SK-N-SH (cell line): ENCODE results near the gene ATG3.

Experiments
- FOXJ3 ChIP-seq: sonication (generic); formaldehyde crosslinking; IDR thresholded peaks from 2 replicates; pipeline ENCODE4 v1.5.1; 2020; ENCODE audit warnings: mild to moderate bottlenecking, missing genetic modification reagents
- NFIC ChIP-seq: IDR thresholded peaks from 2 replicates; pipeline ENCODE4 v1.4.0; 2012; ENCODE audit warnings: borderline replicate concordance
- RCOR1 ChIP-seq: fragments of 150-350 bp; IDR thresholded peaks from 2 replicates; pipeline ENCODE4 v1.6.1; 2017; ENCODE audit warnings: antibody characterized with exemption, low read length
- SIN3A ChIP-seq: IDR thresholded peaks from 2 replicates; pipeline ENCODE4 v1.6.1; 2012; ENCODE audit warnings: low read depth, mild to moderate bottlenecking, low read length, moderate library complexity, borderline replicate concordance
- TF ChIP-seq, protein P1 (sequence below): fragments of 200-600 bp; sonication (generic); IDR thresholded peaks from 2 replicates; pipeline ENCODE4 v1.6.1; 2017; ENCODE audit warnings: antibody characterized with exemption, mild to moderate bottlenecking, moderate library complexity
- TF ChIP-seq, protein P2 (sequence below): fragments of 150-350 bp; IDR thresholded peaks from 2 replicates; pipeline ENCODE4 v1.6.1; 2017; ENCODE audit warnings: antibody characterized with exemption, low read length, low read depth, borderline replicate concordance
- TF ChIP-seq, protein P3 (sequence below): IDR thresholded peaks from 2 replicates; pipeline ENCODE4 v1.4.0; 2012; ENCODE audit warnings: low read depth

DNA sequence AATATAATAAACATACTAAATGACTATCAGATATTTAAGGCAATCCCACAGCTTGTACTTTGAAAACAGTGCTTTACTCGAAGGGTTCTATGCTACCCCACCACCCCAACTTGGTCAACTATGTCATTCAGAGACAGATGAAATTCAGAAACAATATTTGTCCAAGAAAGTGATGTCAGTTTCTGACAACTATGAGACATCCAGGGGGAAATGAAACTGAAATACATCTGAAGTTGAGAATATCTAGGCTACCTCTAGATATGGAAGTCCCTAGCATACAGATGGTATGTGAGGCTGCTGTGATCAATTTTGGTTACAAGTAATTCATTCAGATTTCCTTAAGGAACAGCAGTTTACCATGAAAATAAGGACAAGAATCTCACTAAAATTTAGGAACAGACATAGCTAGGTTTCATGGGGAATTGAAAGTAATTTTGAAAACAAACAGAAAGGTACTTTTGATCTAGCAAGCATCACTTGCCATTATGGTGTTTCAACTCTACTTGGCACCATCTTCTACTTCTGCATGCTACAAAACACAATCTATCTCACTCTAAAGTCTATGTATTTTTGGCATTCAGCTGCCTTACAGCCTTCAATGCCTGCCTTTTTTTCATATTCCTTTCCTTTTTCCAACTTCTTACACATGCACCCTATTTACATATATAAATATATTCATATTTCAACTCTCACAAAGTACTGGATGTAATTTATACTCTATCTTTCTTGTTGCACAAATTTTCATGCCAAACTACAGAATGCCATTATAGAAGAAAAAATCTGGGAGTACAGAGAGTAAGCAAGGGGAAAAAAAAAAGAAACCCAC lies 21.7 kb downstream of the ATG3 start:
- TF ChIP-seq, protein P1, sequence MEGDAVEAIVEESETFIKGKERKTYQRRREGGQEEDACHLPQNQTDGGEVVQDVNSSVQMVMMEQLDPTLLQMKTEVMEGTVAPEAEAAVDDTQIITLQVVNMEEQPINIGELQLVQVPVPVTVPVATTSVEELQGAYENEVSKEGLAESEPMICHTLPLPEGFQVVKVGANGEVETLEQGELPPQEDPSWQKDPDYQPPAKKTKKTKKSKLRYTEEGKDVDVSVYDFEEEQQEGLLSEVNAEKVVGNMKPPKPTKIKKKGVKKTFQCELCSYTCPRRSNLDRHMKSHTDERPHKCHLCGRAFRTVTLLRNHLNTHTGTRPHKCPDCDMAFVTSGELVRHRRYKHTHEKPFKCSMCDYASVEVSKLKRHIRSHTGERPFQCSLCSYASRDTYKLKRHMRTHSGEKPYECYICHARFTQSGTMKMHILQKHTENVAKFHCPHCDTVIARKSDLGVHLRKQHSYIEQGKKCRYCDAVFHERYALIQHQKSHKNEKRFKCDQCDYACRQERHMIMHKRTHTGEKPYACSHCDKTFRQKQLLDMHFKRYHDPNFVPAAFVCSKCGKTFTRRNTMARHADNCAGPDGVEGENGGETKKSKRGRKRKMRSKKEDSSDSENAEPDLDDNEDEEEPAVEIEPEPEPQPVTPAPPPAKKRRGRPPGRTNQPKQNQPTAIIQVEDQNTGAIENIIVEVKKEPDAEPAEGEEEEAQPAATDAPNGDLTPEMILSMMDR = no peak
- TF ChIP-seq FOXJ3 (CRISPR knock-in tag) (no peak), NFIC (no peak), RCOR1 (no peak), SIN3A (no peak)
- TF ChIP-seq, protein P2, sequence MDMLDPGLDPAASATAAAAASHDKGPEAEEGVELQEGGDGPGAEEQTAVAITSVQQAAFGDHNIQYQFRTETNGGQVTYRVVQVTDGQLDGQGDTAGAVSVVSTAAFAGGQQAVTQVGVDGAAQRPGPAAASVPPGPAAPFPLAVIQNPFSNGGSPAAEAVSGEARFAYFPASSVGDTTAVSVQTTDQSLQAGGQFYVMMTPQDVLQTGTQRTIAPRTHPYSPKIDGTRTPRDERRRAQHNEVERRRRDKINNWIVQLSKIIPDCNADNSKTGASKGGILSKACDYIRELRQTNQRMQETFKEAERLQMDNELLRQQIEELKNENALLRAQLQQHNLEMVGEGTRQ = no peak
- TF ChIP-seq, protein P3, sequence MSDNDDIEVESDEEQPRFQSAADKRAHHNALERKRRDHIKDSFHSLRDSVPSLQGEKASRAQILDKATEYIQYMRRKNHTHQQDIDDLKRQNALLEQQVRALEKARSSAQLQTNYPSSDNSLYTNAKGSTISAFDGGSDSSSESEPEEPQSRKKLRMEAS = no peak
